IMR-90 (cell line): ENCODE data around the gene CARS2.

Source experiments
- BHLHE40 ChIP-seq: fragments of 150-350 bp; IDR thresholded peaks from 2 replicates; pipeline ENCODE4 v1.6.1; 2016; ENCODE audit warnings: mild to moderate bottlenecking, low read depth, low read length
- CTCF ChIP-seq: conservative IDR thresholded peaks from 2 replicates; pipeline ENCODE4 v1.5.1; 2012; ENCODE audit warnings: mild to moderate bottlenecking, low read depth, low read length, improper control_type of control experiment
- MXI1 ChIP-seq: IDR thresholded peaks from 2 replicates; pipeline ENCODE4 v1.6.1; 2012; ENCODE audit warnings: low read depth, mild to moderate bottlenecking, low read length, moderate library complexity, borderline replicate concordance
- POLR2A ChIP-seq: IDR thresholded peaks from 2 replicates; pipeline ENCODE4 v1.6.1; 2012; ENCODE audit warnings: mild to moderate bottlenecking, low read depth, low read length
- RAD21 ChIP-seq: IDR thresholded peaks from 2 replicates; pipeline ENCODE4 v1.6.1; 2012; ENCODE audit warnings: low read length, improper control_type of control experiment
- RCOR1 ChIP-seq: IDR thresholded peaks from 2 replicates; pipeline ENCODE4 v1.6.1; 2012; ENCODE audit warnings: mild to moderate bottlenecking, low read length, improper control_type of control experiment; ENCODE audit not compliant: insufficient replicate concordance

GRCh38 chr13:110714797-110715394 is 9.0 kb upstream of the CARS2 start:
- TF ChIP-seq POLR2A (peak; percentile 100), BHLHE40 (no peak), RCOR1 (no peak), CTCF (no peak), MXI1 (no peak), RAD21 (no peak)
